CD4-positive, CD25-positive, alpha-beta regulatory T cell (primary cell): ENCODE measurements around the gene NR2F1-AS1. TPM values are rescaled to one million over a fixed set of nuclear protein-coding genes. Genes with fewer than 3 reads are reported as not detected.

Source experiments
- ATAC-seq, 2 donors: fragments of 150-1000 bp; cut with Tn5 transposase; one replicate each; pipeline ENCODE4 v1.10.0; 2021; ENCODE audit warnings: low read depth in 2 of 2, moderate number of reproducible peaks in 2 of 2, moderate library complexity in 1 of 2
- DNase-seq, 3 donors: peaks; one replicate each; pipeline versions ENCODE4 v3.0.0 to v3.0.0-alpha.2; 2012 to 2022; ENCODE audit warnings: mixed read lengths in 1 of 3
- H3K27ac ChIP-seq: one replicate; pipeline ENCODE4 v1.7.0; 2013; ENCODE audit warnings: mild to moderate bottlenecking, low read length; ENCODE audit not compliant: insufficient read depth, poor library complexity, severe bottlenecking
- H3K27me3 ChIP-seq: one replicate; pipeline ENCODE4 v1.7.0; 2013; ENCODE audit warnings: low read length; ENCODE audit not compliant: control insufficient read depth, insufficient read depth
- H3K36me3 ChIP-seq: one replicate; pipeline ENCODE4 v1.7.0; 2013; ENCODE audit warnings: mild to moderate bottlenecking, low read length, moderate library complexity; ENCODE audit not compliant: control insufficient read depth, insufficient read depth
- H3K4me1 ChIP-seq: 2 replicates; pipeline ENCODE4 v1.7.0; 2013; ENCODE audit warnings: mild to moderate bottlenecking, low read length; ENCODE audit not compliant: insufficient read depth, control insufficient read depth, poor library complexity, severe bottlenecking
- H3K4me3 ChIP-seq: one replicate; pipeline ENCODE4 v1.7.0; 2013; ENCODE audit warnings: low read depth, mild to moderate bottlenecking, low read length, moderate library complexity
- H3K9me3 ChIP-seq, 2 experiments: 1 replicate in 1 of 2; 2 replicates in 1 of 2; pipeline ENCODE4 v1.7.0; 2013; ENCODE audit warnings: low read length in 2 of 2, mild to moderate bottlenecking in 1 of 2, moderate library complexity in 1 of 2; ENCODE audit not compliant: control insufficient read depth in 2 of 2
- H3K27ac Mint-ChIP-seq, 3 donors: one replicate each; pipeline ENCODE4 v1.8.0; 2020 to 2022; ENCODE audit warnings: mild to moderate bottlenecking in 3 of 3, mixed read lengths in 3 of 3, moderate library complexity in 2 of 3
- H3K27me3 Mint-ChIP-seq: one replicate; pipeline ENCODE4 v1.8.0; 2022; ENCODE audit warnings: mild to moderate bottlenecking, mixed read lengths
- H3K36me3 Mint-ChIP-seq: one replicate; pipeline ENCODE4 v1.8.0; 2020; ENCODE audit warnings: mixed read lengths
- H3K4me1 Mint-ChIP-seq, 4 donors: one replicate each; pipeline ENCODE4 v1.8.0; 2020 to 2022; ENCODE audit warnings: mixed read lengths in 4 of 4, mild to moderate bottlenecking in 1 of 4
- H3K4me3 Mint-ChIP-seq, 4 donors: one replicate each; pipeline ENCODE4 v1.8.0; 2020 to 2022; ENCODE audit warnings: mild to moderate bottlenecking in 4 of 4, mixed read lengths in 4 of 4, moderate library complexity in 3 of 4
- H3K9me3 Mint-ChIP-seq, 7 donors: one replicate each; pipeline ENCODE4 v1.8.0; 2020 to 2022; ENCODE audit warnings: mixed read lengths in 7 of 7, mild to moderate bottlenecking in 3 of 7, moderate library complexity in 2 of 7
- polyA plus RNA-seq, 4 donors: library from polyadenylated mRNA; unstranded; fragments of 300-500 nt; fragmentation: Illumina TruSeq; gene quantifications; one replicate each; pipeline ENCODE4 v1.2.3, GENCODE V29; 2021
- total RNA-seq: library from RNA; stranded (reverse); gene quantifications from one replicate; pipeline ENCODE4 v1.2.3, GENCODE V29; 2022

Gene NR2F1-AS1
- total and polyA plus RNA-seq, 5 donors from 2014 or later: not detected

GRCh38 chr5:93586736-93587596 is 5.9 kb upstream of the NR2F1-AS1 start:
- peaks cover 60% of the 10 kb centered on the region for H3K27me3 ChIP-seq
- H3K4me1 ChIP-seq: peaks cover 20% of the 10 kb centered on the region
- peak overlapping the region in 2 of 3 donors; percentile 18 to 53 for H3K27ac Mint-ChIP-seq
- no peak for ATAC-seq
- DNase-seq: no peak
- H3K27ac ChIP-seq: no peak overlapping the region
- H3K4me1 Mint-ChIP-seq: peaks cover 9 to 24% (median 15%) of the 10 kb centered on the region in 4 donors
- H3K4me3 ChIP-seq: no peak overlapping the region
- H3K9me3 ChIP-seq: no peaks in the 10 kb centered on the region
- H3K9me3 Mint-ChIP-seq: peaks cover 0 to 10% (median 5%) of the 10 kb centered on the region in 7 donors
- H3K4me3 Mint-ChIP-seq: peak overlapping the region in 3 of 4 donors; percentile 52 to 79 (median 53)
- peaks cover 67% of the 10 kb centered on the region for H3K27me3 Mint-ChIP-seq
- H3K36me3 Mint-ChIP-seq: no peaks in the 10 kb centered on the region
- no peaks in the 10 kb centered on the region for H3K36me3 ChIP-seq

DNA sequence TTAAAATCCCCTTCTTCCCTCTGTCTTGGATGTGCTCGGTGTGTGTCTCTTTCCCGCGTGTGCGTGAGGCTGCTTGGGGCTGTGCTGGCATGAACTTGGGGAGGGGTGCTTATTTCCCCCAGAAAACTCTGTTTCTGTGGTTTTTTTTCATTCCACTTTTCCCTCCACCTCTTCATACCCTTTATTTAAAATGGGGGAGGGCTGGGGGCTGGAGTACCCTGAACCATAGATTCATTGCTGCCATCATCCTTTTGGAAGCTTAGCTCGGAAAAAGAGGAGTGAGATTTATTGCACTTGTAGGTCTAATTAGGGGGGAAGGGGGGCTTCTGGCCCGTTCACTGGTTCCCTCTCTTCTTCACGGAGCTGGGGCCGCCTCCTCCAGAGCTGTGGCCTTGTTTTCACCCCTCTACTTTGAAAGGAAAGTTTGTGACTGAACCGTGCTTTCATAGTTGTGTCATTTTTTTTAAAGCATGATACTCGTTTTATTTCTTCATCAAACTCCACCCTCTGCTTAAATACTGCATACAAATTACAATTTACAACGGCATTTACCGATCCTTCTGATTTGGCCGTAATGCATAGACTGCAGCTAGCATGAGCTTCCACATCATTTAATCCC is 4.9 kb upstream of the NR2F1-AS1 start:
- Histone ChIP-seq H3K27ac (no peak overlapping the region), H3K27me3 (peaks cover 53% of the 10 kb centered on the region), H3K4me1 (peaks cover 28% of the 10 kb centered on the region), H3K9me3 (no peaks in the 10 kb centered on the region), H3K4me3 (no peak overlapping the region), H3K36me3 (no peaks in the 10 kb centered on the region)
- DNase-seq (no peak), ATAC-seq (no peak)
- Mint-ChIP-seq H3K4me1 (peaks cover 10 to 25% (median 16%) of the 10 kb centered on the region in 4 donors), H3K27ac (peak overlapping the region in 1 of 3 donors; percentile 29), H3K36me3 (no peaks in the 10 kb centered on the region), H3K27me3 (peaks cover 61% of the 10 kb centered on the region), H3K4me3 (peak overlapping the region; percentile 53 to 85 (median 78)), H3K9me3 (peaks cover 0 to 8% (median 5%) of the 10 kb centered on the region in 7 donors)

GRCh38 chr5:93585041-93585766 is 4.2 kb upstream of the NR2F1-AS1 start:
- Mint-ChIP-seq H3K4me1 (peaks cover 11 to 32% (median 22%) of the 10 kb centered on the region in 4 donors), H3K4me3 (peak overlapping the region in 3 of 4 donors; percentile 53 to 85 (median 77)), H3K27me3 (peaks cover 61% of the 10 kb centered on the region), H3K36me3 (no peaks in the 10 kb centered on the region), H3K27ac (no peak overlapping the region), H3K9me3 (peaks cover 0 to 8% (median 5%) of the 10 kb centered on the region in 7 donors)
- ATAC-seq (no peak), DNase-seq (no peak)
- Histone ChIP-seq H3K36me3 (no peaks in the 10 kb centered on the region), H3K27me3 (peaks cover 50% of the 10 kb centered on the region), H3K9me3 (no peaks in the 10 kb centered on the region), H3K4me3 (no peak overlapping the region), H3K4me1 (peaks cover 35% of the 10 kb centered on the region), H3K27ac (no peak overlapping the region)

DNA sequence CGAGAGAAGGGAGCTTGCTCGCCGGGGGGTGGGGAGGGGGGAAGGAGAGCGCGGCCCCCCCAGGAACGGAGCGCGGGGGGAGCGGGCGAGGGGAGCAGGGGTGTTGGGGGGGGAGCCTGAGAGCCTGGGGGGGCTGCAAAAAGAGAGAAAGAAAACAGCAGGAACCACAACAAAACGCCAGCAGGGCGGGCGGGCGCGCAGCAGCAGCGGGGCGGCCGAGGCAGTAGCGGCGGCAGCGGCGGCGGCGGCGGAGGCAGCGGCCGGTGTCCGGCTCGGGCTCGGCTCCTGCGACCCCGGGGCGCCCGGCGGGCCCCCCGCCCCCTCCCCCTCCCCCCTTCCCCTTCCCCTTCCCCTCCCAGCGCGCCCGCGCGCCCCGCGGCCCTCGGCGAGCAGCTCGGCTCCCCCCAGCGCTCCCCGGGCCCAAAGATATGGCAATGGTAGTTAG is 3.6 kb upstream of the NR2F1-AS1 start:
- Mint-ChIP-seq H3K9me3 (peaks cover 0 to 8% (median 5%) of the 10 kb centered on the region in 7 donors), H3K36me3 (no peaks in the 10 kb centered on the region), H3K27ac (no peak overlapping the region), H3K4me1 (peaks cover 11 to 36% (median 22%) of the 10 kb centered on the region in 4 donors), H3K4me3 (no peak overlapping the region), H3K27me3 (peaks cover 59% of the 10 kb centered on the region)
- ATAC-seq: no peak
- Histone ChIP-seq H3K9me3 (no peaks in the 10 kb centered on the region), H3K36me3 (no peaks in the 10 kb centered on the region), H3K4me3 (no peak overlapping the region), H3K27ac (no peak overlapping the region), H3K27me3 (peaks cover 47% of the 10 kb centered on the region), H3K4me1 (peaks cover 40% of the 10 kb centered on the region)
- no peak for DNase-seq

- Mint-ChIP-seq H3K27me3 (peaks cover 53% of the 10 kb centered on the region), H3K9me3 (peaks cover 0 to 8% (median 4%) of the 10 kb centered on the region in 7 donors), H3K36me3 (no peaks in the 10 kb centered on the region), H3K4me3 (peak overlapping the region in 1 of 4 donors; percentile 80), H3K4me1 (peaks cover 11 to 35% (median 22%) of the 10 kb centered on the region in 4 donors), H3K27ac (no peak overlapping the region)
- no peak overlapping the region for H3K27ac ChIP-seq
- H3K27me3 ChIP-seq: peaks cover 41% of the 10 kb centered on the region
- H3K4me1 ChIP-seq: peaks cover 47% of the 10 kb centered on the region
- H3K4me3 ChIP-seq: no peak overlapping the region
- ATAC-seq (peak; percentile 33 to 35), DNase-seq (peak in 1 of 3 donors; percentile 54)
- H3K9me3 ChIP-seq: no peaks in the 10 kb centered on the region
- no peaks in the 10 kb centered on the region for H3K36me3 ChIP-seq
Measured at GRCh38 chr5:93583768-93584595, 3.0 kb upstream of the NR2F1-AS1 start.

GRCh38 chr5:93583439-93583767 is 2.4 kb upstream of the NR2F1-AS1 start:
- peaks cover 53% of the 10 kb centered on the region for H3K4me1 ChIP-seq
- H3K27ac Mint-ChIP-seq: no peak overlapping the region
- H3K4me3 Mint-ChIP-seq: peak overlapping the region in 1 of 4 donors; percentile 80

More at GRCh38 chr5:93583439-93583767, 2.4 kb upstream of the NR2F1-AS1 start:
- no peak overlapping the region for H3K4me3 ChIP-seq
- Mint-ChIP-seq H3K27me3 (peaks cover 53% of the 10 kb centered on the region), H3K9me3 (peaks cover 0 to 7% (median 0%) of the 10 kb centered on the region in 7 donors), H3K4me1 (peaks cover 11 to 34% (median 20%) of the 10 kb centered on the region in 4 donors), H3K36me3 (no peaks in the 10 kb centered on the region)
- no peak for DNase-seq
- H3K36me3 ChIP-seq: no peaks in the 10 kb centered on the region
- peaks cover 41% of the 10 kb centered on the region for H3K27me3 ChIP-seq
- H3K27ac ChIP-seq: no peak overlapping the region
- ATAC-seq: no peak
- no peaks in the 10 kb centered on the region for H3K9me3 ChIP-seq
